Gastroesophageal sphincter (tissue), 3 donors: ENCODE data around the gene MSN.

Experiments used
- EP300 ChIP-seq: sonication (generic); formaldehyde crosslinking; IDR thresholded peaks from one replicate; pipeline ENCODE4 v1.6.1; 2017; ENCODE audit warnings: antibody characterized with exemption, mild to moderate bottlenecking
- POLR2AphosphoS5 ChIP-seq: sonication (generic); formaldehyde crosslinking; IDR thresholded peaks from one replicate; pipeline ENCODE4 v1.6.1; 2017; ENCODE audit warnings: antibody characterized with exemption
- TF ChIP-seq, protein P1 (sequence below), 4 experiments: fragments of 200-600 bp in 2 of 4; fragments of 450-650 bp in 2 of 4; sonication (generic) in 1 of 4; IDR thresholded peaks; one replicate each; pipeline ENCODE4 v1.5.1; 2017 to 2019; ENCODE audit warnings: antibody characterized with exemption in 4 of 4, mild to moderate bottlenecking in 2 of 4, moderate library complexity in 2 of 4

DNA sequence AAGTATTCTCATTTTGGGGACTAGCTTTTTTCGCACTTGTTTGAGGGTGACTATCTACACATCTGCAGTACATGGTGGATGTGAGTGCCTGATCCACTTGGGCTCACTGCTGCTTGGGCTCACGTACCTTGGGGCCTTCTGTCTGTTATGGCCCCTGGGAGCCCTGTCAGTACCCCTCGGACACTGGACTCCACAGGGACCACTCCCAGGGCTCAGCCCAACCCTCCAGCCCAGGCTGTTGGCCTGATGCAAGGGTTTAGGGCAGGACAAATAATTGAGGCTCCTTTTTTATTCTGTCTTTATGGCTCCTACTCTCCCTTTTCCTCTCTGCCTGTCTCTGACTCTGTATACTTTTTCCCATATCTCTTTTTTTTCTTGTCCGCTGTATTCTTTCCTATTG, 32.7 kb upstream of the MSN start:
- TF ChIP-seq, protein P1, sequence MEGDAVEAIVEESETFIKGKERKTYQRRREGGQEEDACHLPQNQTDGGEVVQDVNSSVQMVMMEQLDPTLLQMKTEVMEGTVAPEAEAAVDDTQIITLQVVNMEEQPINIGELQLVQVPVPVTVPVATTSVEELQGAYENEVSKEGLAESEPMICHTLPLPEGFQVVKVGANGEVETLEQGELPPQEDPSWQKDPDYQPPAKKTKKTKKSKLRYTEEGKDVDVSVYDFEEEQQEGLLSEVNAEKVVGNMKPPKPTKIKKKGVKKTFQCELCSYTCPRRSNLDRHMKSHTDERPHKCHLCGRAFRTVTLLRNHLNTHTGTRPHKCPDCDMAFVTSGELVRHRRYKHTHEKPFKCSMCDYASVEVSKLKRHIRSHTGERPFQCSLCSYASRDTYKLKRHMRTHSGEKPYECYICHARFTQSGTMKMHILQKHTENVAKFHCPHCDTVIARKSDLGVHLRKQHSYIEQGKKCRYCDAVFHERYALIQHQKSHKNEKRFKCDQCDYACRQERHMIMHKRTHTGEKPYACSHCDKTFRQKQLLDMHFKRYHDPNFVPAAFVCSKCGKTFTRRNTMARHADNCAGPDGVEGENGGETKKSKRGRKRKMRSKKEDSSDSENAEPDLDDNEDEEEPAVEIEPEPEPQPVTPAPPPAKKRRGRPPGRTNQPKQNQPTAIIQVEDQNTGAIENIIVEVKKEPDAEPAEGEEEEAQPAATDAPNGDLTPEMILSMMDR (IDR thresholded peaks at IDR 0.05), result no peak
- TF ChIP-seq POLR2AphosphoS5 (no peak), EP300 (no peak)
